Lower leg skin (tissue), 4 donors: ENCODE data around the gene SH3RF3. TPM values are rescaled to one million over a fixed set of nuclear protein-coding genes. Genes with fewer than 3 reads are reported as not detected.
"Not testable (repeated sequence)": the region's sequence is repeated elsewhere in the genome, so short reads cannot be mapped to it uniquely, and the experiment has no call there.

Source experiments
- DNase-seq, 2 donors: peaks; one replicate each; pipeline ENCODE4 v3.0.0-alpha.2; 2019; ENCODE audit warnings: low spot score in 2 of 2
- H3K4me3 ChIP-seq: fragments of 200-600 bp; sonication (generic); 2 replicates; pipeline ENCODE4 v1.5.1; 2017; ENCODE audit warnings: mild to moderate bottlenecking, low read depth; ENCODE audit not compliant: poor library complexity, severe bottlenecking
- POLR2A ChIP-seq, 2 donors: fragments of 450-650 bp; IDR thresholded peaks; one replicate each; pipeline ENCODE4 v1.6.1; 2016 to 2017; ENCODE audit warnings: antibody characterized with exemption in 2 of 2, mild to moderate bottlenecking in 1 of 2, moderate library complexity in 1 of 2
- WGBS, 2 donors: methylation state at CpG; one replicate each; pipeline ENCODE4 v1.1.5; 2018; 5-methylcytosine and 5-hydroxymethylcytosine counted together
- intact Hi-C: fragments of 100-400 bp; cut with DNase I; formaldehyde crosslinking; loops from one replicate; pipeline ENCODE4 v1.15.0; 2023; ENCODE audit warnings: low total_unique reads
- total RNA-seq, 4 donors: library from RNA; depleted of rRNA; stranded (reverse); fragments of >200 nt; gene quantifications; one replicate each; pipeline ENCODE4 v1.1.0, GENCODE V29; 2016
- TF ChIP-seq, protein P1 (sequence below), 3 donors: fragments of 450-650 bp; IDR thresholded peaks; one replicate each; pipeline ENCODE4 v1.5.1; 2016; ENCODE audit warnings: antibody characterized with exemption in 3 of 3, mild to moderate bottlenecking in 3 of 3, moderate library complexity in 2 of 3

SH3RF3 gene
- total RNA-seq, 4 donors from 2014 or later = 1.9 to 7.4 (median 3.2) TPM

DNA sequence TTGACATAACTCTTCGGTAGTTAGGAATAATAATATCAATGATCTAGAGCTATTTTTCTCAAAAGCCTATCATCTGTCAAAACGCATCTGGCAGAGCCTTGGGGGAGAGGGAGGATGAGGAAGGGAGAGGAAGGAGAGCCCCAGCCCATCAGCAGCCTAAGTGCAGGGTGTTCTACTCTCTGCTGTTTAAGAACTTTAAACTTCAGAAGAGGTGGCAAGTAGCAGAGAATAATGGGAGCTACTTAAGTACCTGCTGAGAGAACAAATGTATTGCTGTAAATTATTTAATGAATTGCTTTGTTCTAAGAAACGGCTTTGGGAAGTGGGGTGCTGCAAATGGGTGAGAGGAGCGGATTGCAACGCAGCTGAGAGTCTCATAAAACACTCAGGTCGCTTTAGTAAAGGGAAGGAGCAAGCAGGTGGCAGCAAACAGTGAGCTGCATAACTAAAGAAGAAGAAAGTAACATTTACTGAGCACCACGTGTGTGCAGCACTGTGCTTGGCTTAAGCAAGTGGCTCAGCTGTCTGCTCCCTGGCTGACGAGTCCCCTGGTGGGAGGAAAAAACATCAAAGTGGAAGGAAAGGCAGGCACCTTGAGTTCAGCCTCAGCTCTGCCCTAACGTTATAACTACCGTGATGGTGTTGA is 26.3 kb upstream of the SH3RF3 start:
- TF ChIP-seq, protein P1, sequence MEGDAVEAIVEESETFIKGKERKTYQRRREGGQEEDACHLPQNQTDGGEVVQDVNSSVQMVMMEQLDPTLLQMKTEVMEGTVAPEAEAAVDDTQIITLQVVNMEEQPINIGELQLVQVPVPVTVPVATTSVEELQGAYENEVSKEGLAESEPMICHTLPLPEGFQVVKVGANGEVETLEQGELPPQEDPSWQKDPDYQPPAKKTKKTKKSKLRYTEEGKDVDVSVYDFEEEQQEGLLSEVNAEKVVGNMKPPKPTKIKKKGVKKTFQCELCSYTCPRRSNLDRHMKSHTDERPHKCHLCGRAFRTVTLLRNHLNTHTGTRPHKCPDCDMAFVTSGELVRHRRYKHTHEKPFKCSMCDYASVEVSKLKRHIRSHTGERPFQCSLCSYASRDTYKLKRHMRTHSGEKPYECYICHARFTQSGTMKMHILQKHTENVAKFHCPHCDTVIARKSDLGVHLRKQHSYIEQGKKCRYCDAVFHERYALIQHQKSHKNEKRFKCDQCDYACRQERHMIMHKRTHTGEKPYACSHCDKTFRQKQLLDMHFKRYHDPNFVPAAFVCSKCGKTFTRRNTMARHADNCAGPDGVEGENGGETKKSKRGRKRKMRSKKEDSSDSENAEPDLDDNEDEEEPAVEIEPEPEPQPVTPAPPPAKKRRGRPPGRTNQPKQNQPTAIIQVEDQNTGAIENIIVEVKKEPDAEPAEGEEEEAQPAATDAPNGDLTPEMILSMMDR (IDR thresholded peaks at IDR 0.05) = no peak
- TF ChIP-seq POLR2A (IDR thresholded peaks at IDR 0.05) = no peak
- H3K4me3 ChIP-seq = no peak overlapping the region
- DNase-seq = no peak
- intact Hi-C loops = no loop called here
- WGBS, 2 donors = 26 to 30% methylated on average over 10 of the region's 10 CpGs

DNA sequence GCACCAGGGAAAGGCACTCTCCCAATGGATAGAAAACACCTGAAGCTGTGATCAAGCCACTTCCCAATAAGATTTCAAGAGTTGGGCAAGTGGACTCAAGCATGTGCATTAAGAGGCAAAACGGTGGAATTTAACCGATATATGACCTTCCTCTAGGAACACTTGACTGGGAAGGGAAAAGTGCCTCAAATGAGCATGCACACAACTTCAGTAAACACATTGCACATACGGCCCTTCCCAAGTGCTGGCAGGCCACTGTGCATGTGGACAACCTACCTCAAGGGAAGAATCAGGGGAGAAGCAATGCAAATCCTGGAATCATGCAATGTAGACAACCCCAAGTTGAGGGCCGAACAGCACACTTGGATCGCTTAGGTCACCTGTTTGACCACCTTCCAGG is 23.9 kb upstream of the SH3RF3 start:
- intact Hi-C loops = no loop called here
- DNase-seq = peak in 1 of 2 donors; percentile 58
- TF ChIP-seq, protein P1 (IDR thresholded peaks at IDR 0.05) = no peak
- TF ChIP-seq POLR2A (IDR thresholded peaks at IDR 0.05) = no peak
- no peak overlapping the region for H3K4me3 ChIP-seq
- WGBS, 2 donors = 89 to 92% methylated on average over 5 of the region's 5 CpGs

DNA sequence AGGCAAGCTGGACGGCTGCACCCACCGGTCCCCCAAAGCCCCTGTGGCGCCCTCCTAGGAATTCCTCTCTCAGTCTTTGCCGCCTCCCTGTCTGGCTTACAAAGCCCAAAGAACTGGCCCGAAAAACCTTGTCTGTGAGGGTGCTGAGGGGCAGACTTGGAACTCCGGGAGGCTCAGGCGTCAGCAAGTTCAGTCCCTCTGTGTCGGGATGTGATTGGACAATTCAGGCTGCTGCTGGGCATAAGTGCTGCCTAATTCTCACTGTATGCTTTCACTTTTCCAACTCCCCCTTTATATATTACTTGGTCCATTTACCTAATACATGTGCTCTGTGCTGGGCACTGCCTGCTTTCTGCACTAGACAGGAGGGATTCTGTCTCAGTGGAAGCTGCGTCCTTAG is 20.3 kb upstream of the SH3RF3 start:
- H3K4me3 ChIP-seq = no peak overlapping the region
- no peak for TF ChIP-seq POLR2A (IDR thresholded peaks at IDR 0.05)
- TF ChIP-seq, protein P1 (IDR thresholded peaks at IDR 0.05) = no peak
- WGBS, 2 donors = 82 to 96% methylated on average over 9 of the region's 9 CpGs
- intact Hi-C loops = no loop called here
- DNase-seq = peak in 1 of 2 donors; percentile 59

DNA sequence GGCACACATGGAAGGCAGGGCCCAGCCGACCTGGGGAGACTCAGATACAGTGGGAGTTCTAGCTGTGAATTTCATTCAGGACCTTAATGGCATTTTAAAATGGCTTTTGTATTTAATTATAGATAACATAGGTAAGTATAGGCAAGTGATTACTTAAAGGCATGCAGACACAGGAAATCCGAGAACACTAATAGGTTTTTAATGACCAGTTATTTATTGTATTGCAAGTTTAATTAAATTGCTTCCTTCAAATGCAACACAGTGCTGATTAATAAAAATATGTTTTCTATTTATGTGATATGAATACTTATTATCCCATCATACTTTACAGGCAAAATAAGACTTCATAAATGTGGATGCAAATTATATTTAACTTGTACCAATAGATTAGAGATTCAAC is 19.7 kb upstream of the SH3RF3 start:
- no peak overlapping the region for H3K4me3 ChIP-seq
- TF ChIP-seq, protein P1 (IDR thresholded peaks at IDR 0.05) = no peak
- TF ChIP-seq POLR2A (IDR thresholded peaks at IDR 0.05) = no peak
- WGBS, 2 donors = 77 to 85% methylated on average over 2 of the region's 2 CpGs
- DNase-seq = no peak
- intact Hi-C loops = no loop called here

DNA sequence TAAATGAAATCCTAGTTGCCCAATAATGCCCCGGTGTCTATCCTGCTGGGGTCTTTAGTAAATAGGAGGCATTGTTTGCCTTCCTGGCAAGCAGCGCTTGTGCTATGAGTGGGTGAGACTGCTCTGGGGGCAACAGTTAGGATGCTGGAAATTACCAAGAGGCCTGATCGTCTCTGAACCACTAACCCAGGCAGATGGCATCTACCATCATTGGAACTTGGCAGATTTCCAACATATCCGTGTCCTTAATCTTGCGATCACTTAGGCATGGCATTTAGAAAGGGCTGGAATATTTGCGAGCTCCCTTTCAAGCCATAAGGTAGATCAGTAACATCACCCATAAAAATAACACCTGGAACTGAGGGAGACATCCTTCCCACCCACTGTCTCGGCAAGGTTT is 18.8 kb upstream of the SH3RF3 start:
- H3K4me3 ChIP-seq = no peak overlapping the region
- intact Hi-C loops = no loop called here
- no peak for TF ChIP-seq POLR2A (IDR thresholded peaks at IDR 0.05)
- TF ChIP-seq, protein P1 (IDR thresholded peaks at IDR 0.05) = no peak
- no peak for DNase-seq
- WGBS, 2 donors = 60 to 66% methylated on average over 7 of the region's 7 CpGs

DNA sequence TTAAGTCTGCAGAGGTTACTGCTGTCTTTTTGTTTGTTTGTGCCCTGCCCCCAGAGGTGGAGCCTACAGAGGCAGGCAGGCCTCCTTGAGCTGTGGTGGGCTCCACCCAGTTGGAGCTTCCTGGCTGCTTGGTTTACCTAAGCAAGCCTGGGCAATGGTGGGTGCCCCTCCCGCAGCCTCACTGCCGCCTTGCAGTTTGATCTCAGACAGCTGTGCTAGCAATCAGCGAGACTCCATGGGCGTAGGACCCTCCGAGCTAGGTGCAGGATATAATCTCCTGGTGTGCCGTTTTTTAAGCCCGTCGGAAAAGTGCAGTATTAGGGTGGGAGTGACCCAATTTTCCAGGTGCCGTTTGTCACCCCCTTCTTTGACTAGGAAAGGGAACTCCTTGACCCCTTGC is 11.8 kb upstream of the SH3RF3 start:
- DNase-seq, H3K4me3 ChIP-seq, intact Hi-C loops: not testable (repeated sequence)
- 85 to 87% methylated on average over 9 of the region's 9 CpGs for WGBS, 2 donors
